HepG2 (cell line): Measurements from ENCODE around the gene YWHAQ. TPM values are rescaled to one million over a fixed set of nuclear protein-coding genes. Genes with fewer than 3 reads are reported as not detected.

Experiments used
- ATRX ChIP-seq: sonication (generic); formaldehyde crosslinking; IDR thresholded peaks from 2 replicates; pipeline ENCODE4 v1.4.0; 2020; ENCODE audit warnings: missing genetic modification reagents, borderline replicate concordance
- DR1 ChIP-seq: sonication (generic); formaldehyde crosslinking; IDR thresholded peaks from 2 replicates; pipeline ENCODE4 v1.8.0; 2021; ENCODE audit warnings: mild to moderate bottlenecking, missing genetic modification reagents, inconsistent platforms
- MYPOP ChIP-seq: sonication (generic); formaldehyde crosslinking; IDR thresholded peaks from 2 replicates; pipeline ENCODE4 v1.8.1; 2023; ENCODE audit warnings: mild to moderate bottlenecking, moderate library complexity, missing genetic modification reagents
- NFAT5 ChIP-seq: sonication (generic); formaldehyde crosslinking; IDR thresholded peaks from 2 replicates; pipeline ENCODE4 v1.4.0; 2020; ENCODE audit warnings: missing genetic modification reagents
- NFYC ChIP-seq: IDR thresholded peaks from 2 replicates; pipeline ENCODE4 v1.6.1; 2016; ENCODE audit warnings: missing genetic modification reagents, missing compliant biosample characterization
- PAF1 ChIP-seq: IDR thresholded peaks from 2 replicates; pipeline ENCODE4 v1.6.1; 2016; ENCODE audit warnings: missing genetic modification reagents, missing compliant biosample characterization
- ZNF660 ChIP-seq: sonication (generic); formaldehyde crosslinking; IDR thresholded peaks from 2 replicates; pipeline ENCODE4 v1.5.1; 2020; ENCODE audit warnings: mild to moderate bottlenecking, low read depth, missing genetic modification reagents, borderline replicate concordance
- ZNF790 ChIP-seq: sonication (generic); formaldehyde crosslinking; IDR thresholded peaks from 2 replicates; pipeline ENCODE4 v1.8.0; 2022; ENCODE audit warnings: missing genetic modification reagents, mild to moderate bottlenecking, borderline replicate concordance
- polyA plus RNA-seq, 8 experiments: library from polyadenylated mRNA; depleted of rRNA in 3 of 8; stranded (reverse) in 7 of 8; unstranded in 1 of 8; fragments of >200 nt; fragmentation: Illumina TruSeq in 4 of 8; extraction: Trizol in 4 of 8; gene quantifications; 2 replicates each; pipeline versions ENCODE4 v1.2.1 to v1.2.3, GENCODE V29; 2011 to 2016; ENCODE audit warnings: low read depth in 4 of 8, missing spikeins in 1 of 8, mixed read lengths in 1 of 8; ENCODE audit not compliant: insufficient read depth in 1 of 8
- total RNA-seq, 5 experiments: library from RNA; depleted of rRNA; stranded (reverse); fragments of >200 nt; fragmentation: Illumina TruSeq; extraction: Trizol; gene quantifications; 2 replicates each; pipeline ENCODE4 v1.2.3, GENCODE V29; 2016; ENCODE audit warnings: low read depth in 1 of 5

Gene YWHAQ
- total and polyA plus RNA-seq, 2 of the 13 experiments (the other 11 are each of a cell fraction or from before 2014, with no cell fraction given): 160 to 304 TPM

GRCh38 chr2:9560628-9561027, 70.2 kb downstream of the YWHAQ start (continued):
- TF ChIP-seq NFAT5 (CRISPR knock-in tag) (no peak), NFYC (no peak), ZNF790 (CRISPR knock-in tag) (no peak), DR1 (CRISPR knock-in tag) (no peak), ZNF660 (no peak), MYPOP (no peak), PAF1 (CRISPR knock-in tag) (no peak), ATRX (CRISPR knock-in tag) (no peak)
